Superior temporal gyrus (tissue), 1 donor: ENCODE results near the gene CTAG1A.
"Not testable (repeated sequence)": the region's sequence is repeated elsewhere in the genome, so short reads cannot be mapped to it uniquely, and the experiment has no call there.

ENCODE experiments used
- DNase-seq: peaks from one replicate; pipeline ENCODE4 v3.0.0-alpha.2; 2016; ENCODE audit errors: extremely low spot score

CTAG1A gene

DNA sequence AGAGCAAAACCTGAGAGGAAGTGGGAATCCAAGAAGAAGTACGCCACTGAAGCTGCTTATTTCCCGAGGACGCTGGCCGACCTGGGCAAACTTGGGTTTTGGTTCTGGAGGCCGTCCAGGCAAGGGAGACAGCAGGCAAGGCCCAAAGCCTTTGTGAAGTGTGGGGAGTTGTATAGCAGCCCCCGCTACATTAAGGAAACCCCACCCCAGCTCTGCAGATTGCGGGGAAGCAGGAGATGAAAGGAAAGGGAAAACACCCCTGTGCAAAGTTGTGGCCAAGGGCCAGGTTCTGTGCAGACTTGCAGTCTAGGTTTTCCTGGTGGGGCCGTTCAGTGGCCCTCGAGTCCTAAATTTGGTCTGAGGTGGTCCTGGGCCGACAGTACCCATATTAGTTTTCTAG, 11.9 kb upstream of the CTAG1A start:
- DNase-seq: not testable (repeated sequence)

- not testable (repeated sequence) for DNase-seq
Measured at GRCh38 chrX:154575076-154575475, 9.9 kb upstream of the CTAG1A start.

GRCh38 chrX:154582994-154583393, 1.9 kb upstream of the CTAG1A start:
- not testable (repeated sequence) for DNase-seq

GRCh38 chrX:154590415-154590814, 5.5 kb downstream of the CTAG1A start:
- not testable (repeated sequence) for DNase-seq

- DNase-seq: no peak
Measured at GRCh38 chrX:154592505-154592904, 7.6 kb downstream of the CTAG1A start.

GRCh38 chrX:154593201-154593600, 8.3 kb downstream of the CTAG1A start:
- no peak for DNase-seq

DNA sequence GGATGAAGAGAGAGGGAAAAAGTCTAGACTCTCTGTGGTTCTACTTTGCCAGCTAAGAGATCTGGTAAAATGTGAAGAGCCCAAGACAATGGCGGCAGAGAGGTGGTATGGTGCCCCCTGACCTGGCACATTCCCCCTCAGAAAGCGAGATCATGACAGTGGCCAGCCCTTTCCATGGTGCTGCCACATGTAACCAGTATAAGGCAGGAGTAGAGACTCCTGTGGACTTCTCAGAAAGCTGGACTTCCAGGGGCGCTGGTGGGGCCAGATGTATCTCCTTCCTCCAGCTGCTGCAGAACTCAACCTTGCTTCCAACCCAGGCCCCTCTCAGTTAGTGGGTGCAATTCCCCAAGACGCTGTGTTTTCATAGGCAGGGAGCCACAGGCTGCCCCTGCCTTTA, 9.6 kb downstream of the CTAG1A start:
- DNase-seq: no peak

GRCh38 chrX:154595559-154596249, 10.8 kb downstream of the CTAG1A start:
- no peak for DNase-seq

- DNase-seq: no peak
Measured at GRCh38 chrX:154596290-154596929, 11.5 kb downstream of the CTAG1A start.

DNA sequence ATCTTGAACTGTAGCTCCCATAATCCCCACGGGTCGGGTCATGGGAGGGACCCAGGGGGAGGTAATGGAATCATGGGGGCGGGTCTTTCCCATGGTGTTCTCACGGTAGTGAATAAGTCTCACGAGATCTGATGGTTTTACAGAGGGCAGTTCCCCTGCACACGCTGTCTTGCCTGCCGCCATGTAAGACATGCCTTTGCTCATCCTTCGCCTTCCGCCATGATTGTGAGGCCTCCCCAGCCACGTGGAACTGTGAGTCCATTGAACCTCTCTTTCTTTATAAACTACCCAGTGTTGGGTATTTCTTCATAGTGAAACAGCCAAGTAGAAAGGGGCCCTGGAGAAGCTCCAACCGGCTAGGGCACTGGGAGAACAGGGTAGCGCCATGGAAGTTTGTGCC, 12.3 kb downstream of the CTAG1A start:
- DNase-seq: no peak

- no peak for DNase-seq
Measured at GRCh38 chrX:154598656-154599055, 13.7 kb downstream of the CTAG1A start.

DNA sequence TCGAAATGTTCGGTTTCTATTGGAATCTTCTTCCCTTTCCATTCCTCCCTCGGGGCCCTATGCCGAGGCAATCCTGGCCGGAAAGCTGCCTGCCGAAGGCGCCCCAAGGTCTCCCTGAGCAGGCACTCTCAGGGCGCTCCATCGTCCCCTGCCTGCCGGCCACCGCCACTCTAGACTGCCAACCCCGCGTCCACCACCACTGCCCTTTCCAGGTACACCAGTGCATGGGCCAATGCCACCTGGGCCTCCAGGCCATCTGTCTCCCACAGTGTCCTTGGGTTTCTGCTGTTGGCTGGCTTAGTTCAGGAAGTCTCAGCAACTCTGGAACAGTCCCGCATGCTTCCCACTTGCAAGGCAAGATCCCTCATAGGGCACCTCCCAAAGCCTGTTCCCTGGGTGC, 14.6 kb downstream of the CTAG1A start:
- no peak for DNase-seq

DNA sequence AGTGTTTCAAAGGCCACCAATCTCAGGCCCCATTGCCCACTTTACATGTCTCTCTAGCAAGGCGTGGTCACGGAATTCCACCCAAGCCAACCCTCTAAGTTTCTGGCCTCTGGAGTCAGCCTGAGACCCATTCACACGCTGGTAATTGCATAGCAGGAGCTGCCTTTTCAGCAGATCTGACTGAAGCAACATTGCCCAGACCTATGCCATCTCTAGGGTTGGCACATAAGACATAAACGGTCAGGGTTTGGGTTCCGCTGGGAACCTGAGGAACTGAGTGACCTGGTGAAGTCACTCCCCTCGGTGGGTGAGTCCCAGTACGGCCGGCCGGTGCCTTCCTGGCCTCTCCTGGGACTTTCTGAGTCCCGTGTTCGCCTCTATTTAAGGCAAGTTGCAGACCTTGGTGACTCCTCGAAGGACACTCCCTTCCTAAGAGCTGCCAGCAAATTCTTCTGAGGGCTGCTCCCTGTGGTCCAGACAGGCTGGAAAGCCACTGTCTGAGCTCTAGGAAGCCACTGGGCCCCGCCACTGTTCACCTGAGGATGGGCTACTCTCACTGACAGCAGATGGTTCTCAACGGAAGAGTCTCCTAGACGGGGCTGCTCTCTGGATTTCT, 15.9 kb downstream of the CTAG1A start:
- DNase-seq: no peak

- no peak for DNase-seq
Measured at GRCh38 chrX:154602226-154602625, 17.3 kb downstream of the CTAG1A start.

- no peak for DNase-seq
Measured at GRCh38 chrX:154602766-154603437, 18.0 kb downstream of the CTAG1A start.

DNA sequence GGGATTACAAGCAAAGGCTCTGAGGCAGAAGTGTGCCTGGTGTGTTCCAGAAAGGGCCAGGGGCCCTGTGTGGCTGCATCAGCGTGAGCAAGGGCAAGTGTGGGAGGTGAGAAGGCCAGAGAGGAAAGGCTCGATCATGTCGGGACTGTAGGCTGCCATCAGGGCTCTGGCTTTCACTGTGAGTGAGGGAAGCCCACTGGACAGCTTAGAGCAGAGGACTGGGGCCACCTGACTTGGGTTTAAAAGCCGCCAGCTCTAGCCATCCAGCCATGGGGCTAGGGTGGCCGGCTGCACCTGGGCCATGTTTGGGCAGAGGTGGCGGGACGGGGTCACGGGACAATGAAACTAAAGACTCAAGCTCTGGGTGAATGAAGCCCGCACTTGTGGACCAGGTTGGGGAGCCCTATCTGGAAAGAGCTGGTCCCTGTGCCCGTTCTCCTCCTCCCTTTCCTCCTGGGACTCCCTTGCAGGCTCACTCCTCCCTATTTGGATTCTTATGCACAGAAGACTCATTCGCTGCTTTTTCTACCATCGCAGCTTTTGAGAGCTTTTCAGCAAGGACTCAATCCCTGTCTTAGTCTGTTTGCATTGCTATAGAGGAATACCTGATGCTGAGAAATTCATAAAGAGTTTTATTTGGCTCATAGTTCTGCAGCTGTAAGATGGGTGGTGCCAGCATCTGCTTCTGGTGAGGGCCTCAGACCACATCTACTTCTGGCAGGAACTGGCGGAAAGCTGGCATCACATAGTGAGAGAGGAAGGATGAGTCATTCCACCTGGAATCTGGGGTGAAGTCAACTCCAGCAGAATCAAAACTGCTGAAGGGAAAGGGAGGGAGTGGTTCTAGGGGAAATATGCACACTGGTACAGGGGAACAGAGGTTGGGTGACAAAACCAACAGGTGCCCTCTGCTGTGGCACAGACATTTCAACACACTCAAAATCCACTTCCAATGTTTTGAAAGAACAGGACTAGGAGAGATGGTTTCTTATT, 18.8 kb downstream of the CTAG1A start:
- peak; percentile 5 for DNase-seq

GRCh38 chrX:154605566-154605965, 20.6 kb downstream of the CTAG1A start:
- DNase-seq: no peak

DNA sequence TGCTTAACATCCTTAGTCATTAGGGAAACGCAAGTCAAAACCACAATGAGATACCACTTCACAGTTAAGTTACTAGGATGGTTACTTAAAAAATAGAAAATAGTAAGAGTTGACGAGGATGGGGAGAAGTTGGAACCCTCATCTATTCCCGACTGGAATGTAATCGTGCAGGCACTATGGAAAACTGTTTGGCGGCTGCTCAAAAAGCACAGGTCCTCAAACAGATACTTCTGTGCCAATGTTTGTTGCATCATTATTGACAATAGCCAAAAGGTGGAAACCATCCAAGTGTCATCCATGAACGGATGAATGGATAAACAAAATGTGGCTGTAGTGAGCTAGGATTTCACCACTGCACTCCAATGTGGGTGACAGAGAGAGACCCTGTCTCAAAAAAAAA, 22.4 kb downstream of the CTAG1A start:
- DNase-seq: no peak

- DNase-seq: not testable (repeated sequence)
Measured at GRCh38 chrX:154607976-154608375, 23.0 kb downstream of the CTAG1A start.

DNA sequence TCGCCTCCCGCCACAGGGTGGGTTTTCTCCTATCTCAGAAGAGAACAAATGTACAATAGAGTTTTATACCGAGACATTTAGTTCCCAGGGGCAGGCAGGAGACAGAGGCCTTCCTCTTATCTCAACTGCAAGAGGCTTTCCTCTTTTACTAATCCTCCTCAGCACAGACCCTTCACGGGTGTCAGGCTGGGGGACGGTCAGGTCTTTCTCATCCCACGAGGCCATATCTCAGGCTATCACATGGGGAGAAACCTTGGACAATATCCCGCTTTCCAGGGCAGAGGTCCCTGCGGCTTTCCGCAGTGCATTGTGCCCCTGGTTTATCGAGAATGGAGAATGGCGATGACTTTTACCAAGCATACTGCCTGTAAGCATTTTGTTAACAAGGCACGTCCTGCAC, 23.9 kb downstream of the CTAG1A start:
- not testable (repeated sequence) for DNase-seq

DNA sequence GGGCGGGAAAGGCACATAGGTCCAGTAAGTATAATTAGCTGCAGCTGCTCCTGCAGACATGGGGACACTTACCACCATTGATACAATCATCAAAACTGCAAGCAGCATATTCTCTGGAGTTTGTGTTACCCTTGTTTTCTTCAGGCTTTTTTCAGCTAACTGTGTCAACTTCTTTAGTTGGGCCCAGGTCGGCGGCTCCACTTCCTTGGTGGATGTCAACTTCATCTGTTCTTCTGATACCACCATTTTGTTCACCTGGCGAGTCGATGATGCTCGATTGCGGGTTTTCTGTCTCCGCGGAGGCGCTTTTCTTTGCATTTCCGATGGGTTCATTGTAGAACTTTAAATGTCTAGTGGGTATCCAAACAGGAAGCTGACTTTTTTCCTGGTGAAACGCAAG, 26.2 kb downstream of the CTAG1A start:
- not testable (repeated sequence) for DNase-seq
